ENCODE measurements around the gene MAMDC2.

MAMDC2 gene

DNA sequence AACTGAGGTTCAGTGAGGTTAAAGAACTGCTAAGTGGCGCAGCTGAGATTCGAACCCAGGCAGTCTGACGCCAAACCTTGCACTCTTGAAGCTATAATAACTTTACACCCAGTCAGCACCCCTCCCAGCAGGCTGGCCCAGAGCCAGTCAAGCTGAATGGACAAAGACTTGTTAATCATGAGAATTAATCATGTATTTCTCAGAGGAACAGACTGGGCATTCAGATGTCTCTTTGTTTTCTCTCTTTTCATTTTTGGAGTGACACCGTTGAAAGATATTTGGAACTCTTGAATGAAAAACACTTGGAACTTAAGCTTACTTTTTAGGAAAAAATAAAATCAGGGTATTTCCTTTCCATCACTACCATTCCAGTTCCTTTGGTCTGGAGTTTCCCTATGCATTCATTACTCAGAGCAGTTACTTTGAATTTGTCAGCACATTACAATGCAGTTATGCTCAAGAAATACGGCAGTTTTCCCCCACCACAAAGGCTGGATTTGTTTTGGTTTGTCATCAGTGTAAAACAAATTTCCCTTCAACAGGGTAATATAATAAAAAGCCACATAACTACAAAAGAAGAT is 22.6 kb upstream of the MAMDC2 start:
- H2BK120ac ChIP-seq (ENCODE audit: low read depth, low read length), result no peak overlapping the region
- peak overlapping the region; percentile 94 for H3K27ac ChIP-seq (ENCODE audit: low read length, poor library complexity, severe bottlenecking)
- no peak overlapping the region for H3K18ac ChIP-seq (ENCODE audit: low read depth in 1 of 2, low read length in 2 of 2)
- no peak overlapping the region for H3K4me3 ChIP-seq (ENCODE audit: insufficient read depth in 1 of 2, low read depth in 1 of 2, low read length in 2 of 2)
- peak overlapping the region; percentile 58 for H3K9ac ChIP-seq (ENCODE audit: low read length)
- H2BK5ac ChIP-seq (ENCODE audit: low read depth, low read length, poor library complexity, severe bottlenecking), result no peak overlapping the region
- no peak overlapping the region for H3K14ac ChIP-seq (ENCODE audit: low read length in 2 of 2)
- H4K8ac ChIP-seq (ENCODE audit: low read length), result no peak overlapping the region
- H3K79me1 ChIP-seq (replicated peaks; ENCODE audit: low read length, poor library complexity, severe bottlenecking), result no peaks in the 10 kb centered on the region
- no peak overlapping the region for H2AFZ ChIP-seq (ENCODE audit: low read depth, low read length)
- no peak overlapping the region for H3K23ac ChIP-seq (ENCODE audit: low read length in 2 of 2)
- H3K4ac ChIP-seq (ENCODE audit: low read depth in 1 of 2, low read length in 2 of 2), result no peak overlapping the region
- no peaks in the 10 kb centered on the region for H3K36me3 ChIP-seq (ENCODE audit: control insufficient read depth in 1 of 2, insufficient read depth in 2 of 2, low read depth in 1 of 2, low read length in 2 of 2)
- H3K4me2 ChIP-seq (ENCODE audit: low read length, poor library complexity, severe bottlenecking), result no peak overlapping the region
- no peak overlapping the region for H4K91ac ChIP-seq (ENCODE audit: low read length)
- H3K9me3 ChIP-seq (ENCODE audit: control insufficient read depth, low read length), result no peaks in the 10 kb centered on the region
- H2AK5ac ChIP-seq (ENCODE audit: low read length, severe bottlenecking), result no peak overlapping the region
- peak; percentile 84 for DNase-seq
- H3K4me1 ChIP-seq (ENCODE audit: control insufficient read depth, insufficient read depth, low read depth, low read length), result peaks cover 6% of the 10 kb centered on the region
- H2BK12ac ChIP-seq (ENCODE audit: low read length in 2 of 2), result no peak overlapping the region
- no peak overlapping the region for H2BK15ac ChIP-seq (ENCODE audit: low read depth, poor library complexity, severe bottlenecking)
- WGBS, result 54% methylated on average over 2 of the region's 5 CpGs
- no peaks in the 10 kb centered on the region for H3K27me3 ChIP-seq (ENCODE audit: control insufficient read depth in 1 of 2, insufficient read depth in 1 of 2, low read length in 2 of 2)

DNA sequence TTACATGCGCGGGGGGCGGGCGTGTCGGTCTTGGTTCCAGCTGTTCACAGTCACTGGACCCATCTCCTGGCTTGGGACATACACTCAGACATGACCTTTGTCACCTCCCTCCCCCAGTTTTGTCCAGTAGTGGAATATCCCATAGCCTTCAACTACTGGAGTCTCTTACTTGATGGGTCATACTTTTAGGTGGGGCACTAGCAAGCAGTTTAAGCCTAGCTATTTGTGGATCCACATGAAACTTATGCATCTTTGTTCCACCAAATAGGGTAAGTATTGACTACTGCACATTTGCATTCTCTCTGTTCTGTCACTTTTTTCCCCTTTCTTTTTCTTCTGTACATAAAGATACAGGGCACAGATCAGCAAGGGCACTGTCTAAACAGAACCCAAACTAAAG is 15.4 kb upstream of the MAMDC2 start:
- Histone ChIP-seq H3K4me1 (ENCODE audit: control insufficient read depth, insufficient read depth, low read depth, low read length) (peaks cover 2% of the 10 kb centered on the region), H2BK5ac (ENCODE audit: low read depth, low read length, poor library complexity, severe bottlenecking) (no peak overlapping the region), H3K36me3 (ENCODE audit: control insufficient read depth in 1 of 2, insufficient read depth in 2 of 2, low read depth in 1 of 2, low read length in 2 of 2) (no peaks in the 10 kb centered on the region), H4K8ac (ENCODE audit: low read length) (no peak overlapping the region), H3K4ac (ENCODE audit: low read depth in 1 of 2, low read length in 2 of 2) (no peak overlapping the region), H3K4me2 (ENCODE audit: low read length, poor library complexity, severe bottlenecking) (no peak overlapping the region), H3K79me1 (replicated peaks; ENCODE audit: low read length, poor library complexity, severe bottlenecking) (no peaks in the 10 kb centered on the region), H3K23ac (ENCODE audit: low read length in 2 of 2) (no peak overlapping the region), H2AFZ (ENCODE audit: low read depth, low read length) (no peak overlapping the region), H2BK15ac (ENCODE audit: low read depth, poor library complexity, severe bottlenecking) (no peak overlapping the region), H3K4me3 (ENCODE audit: insufficient read depth in 1 of 2, low read depth in 1 of 2, low read length in 2 of 2) (no peak overlapping the region), H4K91ac (ENCODE audit: low read length) (no peak overlapping the region), H3K27me3 (ENCODE audit: control insufficient read depth in 1 of 2, insufficient read depth in 1 of 2, low read length in 2 of 2) (no peaks in the 10 kb centered on the region), H2AK5ac (ENCODE audit: low read length, severe bottlenecking) (no peak overlapping the region), H3K9me3 (ENCODE audit: control insufficient read depth, low read length) (no peaks in the 10 kb centered on the region), H2BK120ac (ENCODE audit: low read depth, low read length) (no peak overlapping the region), H3K14ac (ENCODE audit: low read length in 2 of 2) (no peak overlapping the region), H3K18ac (ENCODE audit: low read depth in 1 of 2, low read length in 2 of 2) (no peak overlapping the region), H3K9ac (ENCODE audit: low read length) (no peak overlapping the region), H2BK12ac (ENCODE audit: low read length in 2 of 2) (no peak overlapping the region), H3K27ac (ENCODE audit: low read length, poor library complexity, severe bottlenecking) (no peak overlapping the region)
- 83% methylated on average over 5 of the region's 5 CpGs for WGBS
- DNase-seq, result no peak

DNA sequence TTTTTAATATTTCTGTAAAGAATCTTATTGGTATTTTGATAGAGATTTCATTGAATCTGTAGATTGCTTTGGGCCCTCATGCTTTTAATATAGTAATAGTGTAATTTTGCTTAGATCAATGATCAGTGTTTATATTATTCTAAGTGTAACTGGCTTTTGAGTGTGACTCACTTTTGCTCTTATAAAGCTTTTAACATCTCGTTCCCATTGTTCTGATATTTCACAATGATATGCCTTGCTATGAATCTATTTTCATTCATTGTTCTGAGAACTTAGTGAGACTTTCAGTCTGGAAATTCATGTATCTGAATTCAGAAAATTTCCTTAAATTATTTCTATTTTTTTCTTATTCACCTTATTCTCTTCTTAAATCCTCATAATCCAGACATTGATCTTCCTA is 13.5 kb upstream of the MAMDC2 start:
- H3K9ac ChIP-seq (ENCODE audit: low read length), result no peak overlapping the region
- no peak overlapping the region for H2BK5ac ChIP-seq (ENCODE audit: low read depth, low read length, poor library complexity, severe bottlenecking)
- H2AK5ac ChIP-seq (ENCODE audit: low read length, severe bottlenecking), result no peak overlapping the region
- H3K4me3 ChIP-seq (ENCODE audit: insufficient read depth in 1 of 2, low read depth in 1 of 2, low read length in 2 of 2), result no peak overlapping the region
- H3K14ac ChIP-seq (ENCODE audit: low read length in 2 of 2), result no peak overlapping the region
- H4K8ac ChIP-seq (ENCODE audit: low read length), result no peak overlapping the region
- H3K4me1 ChIP-seq (ENCODE audit: control insufficient read depth, insufficient read depth, low read depth, low read length), result peaks cover 2% of the 10 kb centered on the region
- H3K27me3 ChIP-seq (ENCODE audit: control insufficient read depth in 1 of 2, insufficient read depth in 1 of 2, low read length in 2 of 2), result no peaks in the 10 kb centered on the region
- no peak overlapping the region for H3K4ac ChIP-seq (ENCODE audit: low read depth in 1 of 2, low read length in 2 of 2)
- no peak for DNase-seq
- no peak overlapping the region for H3K27ac ChIP-seq (ENCODE audit: low read length, poor library complexity, severe bottlenecking)
- no CpG with 5 or more reads among the region's 1 CpG for WGBS
- no peak overlapping the region for H4K91ac ChIP-seq (ENCODE audit: low read length)
- no peak overlapping the region for H2BK120ac ChIP-seq (ENCODE audit: low read depth, low read length)
- no peak overlapping the region for H3K23ac ChIP-seq (ENCODE audit: low read length in 2 of 2)
- H2AFZ ChIP-seq (ENCODE audit: low read depth, low read length), result no peak overlapping the region
- H3K9me3 ChIP-seq (ENCODE audit: control insufficient read depth, low read length), result no peaks in the 10 kb centered on the region
- H2BK12ac ChIP-seq (ENCODE audit: low read length in 2 of 2), result no peak overlapping the region
- H3K36me3 ChIP-seq (ENCODE audit: control insufficient read depth in 1 of 2, insufficient read depth in 2 of 2, low read depth in 1 of 2, low read length in 2 of 2), result no peaks in the 10 kb centered on the region
- no peak overlapping the region for H2BK15ac ChIP-seq (ENCODE audit: low read depth, poor library complexity, severe bottlenecking)
- no peak overlapping the region for H3K4me2 ChIP-seq (ENCODE audit: low read length, poor library complexity, severe bottlenecking)
- no peak overlapping the region for H3K18ac ChIP-seq (ENCODE audit: low read depth in 1 of 2, low read length in 2 of 2)
- H3K79me1 ChIP-seq (replicated peaks; ENCODE audit: low read length, poor library complexity, severe bottlenecking), result no peaks in the 10 kb centered on the region

DNA sequence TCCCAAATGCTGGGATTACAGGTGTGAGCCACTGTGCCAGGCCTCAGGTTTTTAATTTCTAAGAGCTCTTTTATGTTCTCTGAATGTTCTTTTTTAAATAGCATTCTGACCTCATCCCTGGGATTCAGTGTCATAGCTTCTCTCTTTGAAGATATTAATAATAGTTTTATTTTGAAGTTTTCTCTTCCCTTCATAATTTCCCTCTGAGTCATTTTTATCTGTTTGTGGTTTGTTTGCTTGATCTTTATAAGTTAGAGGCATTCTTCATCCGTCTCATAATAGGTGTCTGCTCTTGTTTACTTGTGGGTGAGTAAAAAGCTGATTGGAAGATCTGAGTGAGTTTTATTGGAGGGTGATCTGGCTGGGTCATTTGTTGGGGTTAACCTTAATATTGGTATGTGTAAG is 12.5 kb upstream of the MAMDC2 start:
- Histone ChIP-seq H3K18ac (ENCODE audit: low read depth in 1 of 2, low read length in 2 of 2) (no peak overlapping the region), H2BK12ac (ENCODE audit: low read length in 2 of 2) (no peak overlapping the region), H3K4me3 (ENCODE audit: insufficient read depth in 1 of 2, low read depth in 1 of 2, low read length in 2 of 2) (no peak overlapping the region), H3K9ac (ENCODE audit: low read length) (no peak overlapping the region), H4K91ac (ENCODE audit: low read length) (no peak overlapping the region), H3K36me3 (ENCODE audit: control insufficient read depth in 1 of 2, insufficient read depth in 2 of 2, low read depth in 1 of 2, low read length in 2 of 2) (no peaks in the 10 kb centered on the region), H3K27me3 (ENCODE audit: control insufficient read depth in 1 of 2, insufficient read depth in 1 of 2, low read length in 2 of 2) (no peaks in the 10 kb centered on the region), H2BK15ac (ENCODE audit: low read depth, poor library complexity, severe bottlenecking) (no peak overlapping the region), H3K4ac (ENCODE audit: low read depth in 1 of 2, low read length in 2 of 2) (no peak overlapping the region), H3K23ac (ENCODE audit: low read length in 2 of 2) (no peak overlapping the region), H3K14ac (ENCODE audit: low read length in 2 of 2) (no peak overlapping the region), H3K4me2 (ENCODE audit: low read length, poor library complexity, severe bottlenecking) (no peak overlapping the region), H2BK120ac (ENCODE audit: low read depth, low read length) (no peak overlapping the region), H3K4me1 (ENCODE audit: control insufficient read depth, insufficient read depth, low read depth, low read length) (peaks cover 2% of the 10 kb centered on the region), H2AFZ (ENCODE audit: low read depth, low read length) (no peak overlapping the region), H4K8ac (ENCODE audit: low read length) (no peak overlapping the region), H2BK5ac (ENCODE audit: low read depth, low read length, poor library complexity, severe bottlenecking) (no peak overlapping the region), H2AK5ac (ENCODE audit: low read length, severe bottlenecking) (no peak overlapping the region), H3K79me1 (replicated peaks; ENCODE audit: low read length, poor library complexity, severe bottlenecking) (no peaks in the 10 kb centered on the region), H3K27ac (ENCODE audit: low read length, poor library complexity, severe bottlenecking) (peak overlapping the region; percentile 54), H3K9me3 (ENCODE audit: control insufficient read depth, low read length) (no peaks in the 10 kb centered on the region)
- 20% methylated on average over 1 of the region's 1 CpG for WGBS
- DNase-seq, result peak; percentile 24
